H1 (cell line): ENCODE data around the gene BAD. TPM values are rescaled to one million over a fixed set of nuclear protein-coding genes. Genes with fewer than 3 reads are reported as not detected.
A peak's percentile ranks its signal among the peaks of the same experiment; 100 is the strongest.

Experiments used
- CTCF ChIA-PET: fragments of 300-600 bp; sonication (Branson Sonifier 250); formaldehyde crosslinking; loops from one replicate; lab custom pipeline; 2021; ENCODE audit not compliant: partially characterized antibody; lab: Charles Lee
- POLR2A ChIA-PET: fragments of 300-600 bp; sonication (Branson Sonifier 250); formaldehyde crosslinking; loops from one replicate; lab custom pipeline; 2021; ENCODE audit warnings: inconsistent platforms; ENCODE audit not compliant: partially characterized antibody; lab: Charles Lee
- DNase-seq, 2 experiments: peaks; one replicate each; pipeline versions ENCODE4 v3.0.0 to v3.0.0-alpha.2; 2010 to 2022; ENCODE audit warnings: low spot score in 2 of 2, low read depth in 1 of 2, mixed read lengths in 1 of 2
- FAIRE-seq: peaks from 2 replicates; lab custom pipeline; 2011; peaks lifted over from hg19 to GRCh38; lab: Jason Lieb, UNC
- H2AFZ ChIP-seq: 2 replicates; pipeline ENCODE4 v1.8.1; 2012; ENCODE audit warnings: low read length, inconsistent platforms
- H2AK5ac ChIP-seq: 2 replicates; pipeline ENCODE4 v1.6.1; 2013; ENCODE audit warnings: low read depth, low read length
- H2BK120ac ChIP-seq: replicated peaks from 2 replicates; pipeline ENCODE3; 2013; ENCODE audit warnings: low read depth, low read length, inconsistent platforms
- H2BK12ac ChIP-seq: 2 replicates; pipeline ENCODE4 v1.6.1; 2013; ENCODE audit warnings: low read depth, low read length
- H2BK15ac ChIP-seq: 2 replicates; pipeline ENCODE4 v1.6.1; 2013; ENCODE audit warnings: low read length
- H2BK20ac ChIP-seq: 2 replicates; pipeline ENCODE4 v1.6.1; 2013; ENCODE audit warnings: low read length
- H2BK5ac ChIP-seq: 2 replicates; pipeline ENCODE4 v1.6.1; 2013; ENCODE audit warnings: low read depth, low read length
- H3K14ac ChIP-seq: 2 replicates; pipeline ENCODE4 v1.6.1; 2013; ENCODE audit warnings: inconsistent platforms; ENCODE audit not compliant: insufficient read length
- H3K18ac ChIP-seq: 2 replicates; pipeline ENCODE4 v1.6.1; 2013; ENCODE audit warnings: low read length; ENCODE audit errors: extremely low read depth
- H3K23ac ChIP-seq: 2 replicates; pipeline ENCODE4 v1.6.1; 2013; ENCODE audit warnings: inconsistent platforms; ENCODE audit not compliant: insufficient read length
- H3K23me2 ChIP-seq: 2 replicates; pipeline ENCODE4 v1.6.1; 2013; ENCODE audit warnings: low read depth, low read length
- H3K27ac ChIP-seq: 2 replicates; pipeline ENCODE4 v1.6.1; 2011; ENCODE audit warnings: low read depth, low read length, inconsistent platforms
- H3K27me3 ChIP-seq, 4 experiments: replicated peaks in 1 of 4; 1 replicate in 1 of 4; 2 replicates in 3 of 4; pipeline versions ENCODE4 v1.6.1 to v1.8.1; 2011 to 2013; ENCODE audit warnings: low read length in 3 of 4, mild to moderate bottlenecking in 3 of 4, inconsistent platforms in 2 of 4, mixed read lengths in 2 of 4, moderate library complexity in 1 of 4; ENCODE audit not compliant: control insufficient read depth in 3 of 4, insufficient read depth in 3 of 4; ENCODE audit errors: extremely low read depth in 1 of 4
- H3K36me3 ChIP-seq, 4 experiments: 2 replicates each; pipeline versions ENCODE4 v1.6.1 to v1.8.1; 2011 to 2013; ENCODE audit warnings: mild to moderate bottlenecking in 4 of 4, low read length in 3 of 4, moderate library complexity in 2 of 4, control low read depth in 1 of 4, inconsistent platforms in 1 of 4; ENCODE audit not compliant: insufficient read depth in 4 of 4, control insufficient read depth in 2 of 4
- H3K4ac ChIP-seq: replicated peaks from 2 replicates; pipeline ENCODE3; 2013; ENCODE audit warnings: low read length, low read depth, mixed read lengths, inconsistent platforms; ENCODE audit not compliant: insufficient read length
- H3K4me1 ChIP-seq, 4 experiments: replicated peaks in 1 of 4; 1 replicate in 1 of 4; 2 replicates in 3 of 4; pipeline versions ENCODE4 v1.6.1 to v1.8.1; 2011 to 2013; ENCODE audit warnings: low read length in 3 of 4, inconsistent platforms in 2 of 4, mixed read lengths in 1 of 4; ENCODE audit not compliant: insufficient read depth in 4 of 4, control insufficient read depth in 3 of 4
- H3K4me2 ChIP-seq, 2 experiments: 2 replicates each; pipeline versions ENCODE4 v1.6.1 to v1.8.1; 2011 to 2013; ENCODE audit warnings: low read depth in 2 of 2, low read length in 2 of 2, control low read depth in 1 of 2, inconsistent platforms in 1 of 2, mild to moderate bottlenecking in 1 of 2; ENCODE audit not compliant: insufficient read depth in 1 of 2
- H3K4me3 ChIP-seq, 4 experiments: fragments of 200-600, 300-600 bp in 1 of 4; sonication (generic), shearing (Covaris generic), sonication (Bioruptor Twin) in 1 of 4; 2 replicates each; pipeline versions ENCODE4 v1.5.1 to v1.8.1; 2011 to 2016; ENCODE audit warnings: low read length in 4 of 4, low read depth in 3 of 4, control low read depth in 2 of 4, inconsistent platforms in 2 of 4, mild to moderate bottlenecking in 2 of 4, mixed read lengths in 1 of 4, moderate library complexity in 1 of 4; ENCODE audit not compliant: insufficient read depth in 2 of 4; ENCODE audit errors: extremely low read depth in 1 of 4
- H3K56ac ChIP-seq: replicated peaks from 2 replicates; pipeline ENCODE3; 2013; ENCODE audit warnings: low read depth, mild to moderate bottlenecking, mixed read lengths, low read length, inconsistent platforms; ENCODE audit not compliant: insufficient read length
- H3K79me1 ChIP-seq: 2 replicates; pipeline ENCODE4 v1.6.1; 2013; ENCODE audit warnings: low read depth, low read length, control low read depth
- H3K79me2 ChIP-seq, 2 experiments: 2 replicates each; pipeline versions ENCODE4 v1.6.1 to v1.8.1; 2012 to 2013; ENCODE audit warnings: low read length in 2 of 2, mild to moderate bottlenecking in 2 of 2, inconsistent platforms in 1 of 2; ENCODE audit not compliant: insufficient read depth in 2 of 2, control insufficient read depth in 1 of 2
- H3K9ac ChIP-seq, 4 experiments: replicated peaks in 1 of 4; 1 replicate in 1 of 4; 2 replicates in 3 of 4; pipeline versions ENCODE4 v1.6.1 to v1.8.1; 2011 to 2013; ENCODE audit warnings: low read depth in 3 of 4, low read length in 3 of 4, control low read depth in 2 of 4, mild to moderate bottlenecking in 2 of 4, moderate library complexity in 2 of 4, inconsistent platforms in 1 of 4; ENCODE audit errors: extremely low read depth in 1 of 4
- H3K9me3 ChIP-seq, 2 experiments: 2 replicates each; pipeline versions ENCODE4 v1.6.1 to v1.8.1; 2012 to 2013; ENCODE audit warnings: mild to moderate bottlenecking in 2 of 2, moderate library complexity in 2 of 2, control low read depth in 1 of 2, inconsistent platforms in 1 of 2, low read depth in 1 of 2, low read length in 1 of 2, mixed read lengths in 1 of 2; ENCODE audit not compliant: insufficient read depth in 2 of 2
- H4K20me1 ChIP-seq, 2 experiments: replicated peaks in 1 of 2; 2 replicates each; pipeline versions ENCODE3 to v1.8.1; 2011 to 2013; ENCODE audit warnings: inconsistent platforms in 2 of 2, low read length in 2 of 2, mild to moderate bottlenecking in 1 of 2; ENCODE audit not compliant: insufficient read depth in 2 of 2, control insufficient read depth in 1 of 2
- H4K5ac ChIP-seq: 2 replicates; pipeline ENCODE4 v1.6.1; 2013; ENCODE audit warnings: low read length, low read depth, mixed read lengths, inconsistent platforms; ENCODE audit not compliant: insufficient read length
- H4K8ac ChIP-seq: 2 replicates; pipeline ENCODE4 v1.8.0; 2013; ENCODE audit warnings: mild to moderate bottlenecking, moderate library complexity, low read length, inconsistent platforms; ENCODE audit not compliant: insufficient read depth; ENCODE audit errors: extremely low read depth
- H4K91ac ChIP-seq: replicated peaks from 2 replicates; pipeline ENCODE3; 2013; ENCODE audit warnings: low read length, mixed read lengths, inconsistent platforms; ENCODE audit not compliant: insufficient read length
- CBX5 ChIP-seq: fragments of 300-800, 300-1000 bp; sonication (generic); IDR thresholded peaks from 2 replicates; pipeline ENCODE4 v1.7.1; 2016; ENCODE audit warnings: antibody characterized with exemption, low read length, low read depth
- EGR1 ChIP-seq: IDR thresholded peaks from 2 replicates; pipeline ENCODE4 v1.6.1; 2011; ENCODE audit warnings: low read depth, low read length, borderline replicate concordance
- FOSL1 ChIP-seq: IDR thresholded peaks from 2 replicates; pipeline ENCODE4 v1.6.1; 2011; ENCODE audit warnings: mild to moderate bottlenecking, low read depth, low read length, moderate library complexity; ENCODE audit not compliant: insufficient read depth
- HDAC2 ChIP-seq, 2 experiments: fragments of 300-600 bp in 1 of 2; sonication (generic) in 1 of 2; IDR thresholded peaks; 2 replicates each; pipeline ENCODE4 v1.6.1; 2011 to 2012; ENCODE audit warnings: low read depth in 2 of 2, low read length in 2 of 2, mild to moderate bottlenecking in 2 of 2, moderate library complexity in 2 of 2, borderline replicate concordance in 1 of 2, inconsistent platforms in 1 of 2
- KDM5A ChIP-seq: fragments of 200-600 bp; IDR thresholded peaks from 2 replicates; pipeline ENCODE4 v1.7.1; 2012; ENCODE audit warnings: mild to moderate bottlenecking, low read length, inconsistent platforms, mixed read lengths
- MAX ChIP-seq: IDR thresholded peaks from 2 replicates; pipeline ENCODE4 v1.6.1; 2012; ENCODE audit warnings: inconsistent platforms
- POLR2A ChIP-seq, 2 experiments: IDR thresholded peaks; 1 replicate in 1 of 2; 2 replicates in 1 of 2; pipeline ENCODE4 v1.6.1; 2011; ENCODE audit warnings: low read depth in 2 of 2, low read length in 2 of 2, mild to moderate bottlenecking in 2 of 2; ENCODE audit errors: control extremely low read depth in 1 of 2
- RFX5 ChIP-seq: IDR thresholded peaks from 2 replicates; pipeline ENCODE4 v1.6.1; 2011; ENCODE audit warnings: low read depth, low read length, improper control_type of control experiment, borderline replicate concordance
- RXRA ChIP-seq: IDR thresholded peaks from 2 replicates; pipeline ENCODE4 v1.6.1; 2011; ENCODE audit warnings: low read depth, mild to moderate bottlenecking, low read length, moderate library complexity; ENCODE audit not compliant: insufficient read depth
- SP1 ChIP-seq: IDR thresholded peaks from 2 replicates; pipeline ENCODE4 v1.6.1; 2011; ENCODE audit warnings: low read depth, low read length
- SP4 ChIP-seq: IDR thresholded peaks from 2 replicates; pipeline ENCODE4 v1.6.1; 2012; ENCODE audit warnings: low read length, inconsistent platforms
- SUZ12 ChIP-seq: fragments of 200-600 bp; sonication (generic); IDR thresholded peaks from 2 replicates; pipeline ENCODE4 v1.6.1; 2012; ENCODE audit warnings: mild to moderate bottlenecking, inconsistent platforms, low read length, moderate library complexity, mixed read lengths
- TAF1 ChIP-seq: IDR thresholded peaks from 2 replicates; pipeline ENCODE4 v1.6.1; 2011; ENCODE audit warnings: mild to moderate bottlenecking, low read depth, low read length
- YY1 ChIP-seq: IDR thresholded peaks from 2 replicates; pipeline ENCODE4 v1.6.1; 2011; ENCODE audit warnings: low read depth, mild to moderate bottlenecking, low read length
- WGBS, 2 experiments: shearing (Covaris generic) in 1 of 2; methylation state at CpG; one replicate each; pipeline versions ENCODE4 v1.1.6 to v1.1.7; 2013 to 2015; ENCODE audit warnings: low lambda C conversion rate in 2 of 2, mixed read lengths in 2 of 2, inconsistent platforms in 1 of 2, low coverage in 1 of 2, missing lambda C conversion rate in 1 of 2; ENCODE audit not compliant: insufficient replicate concordance in 2 of 2, insufficient coverage in 1 of 2, insufficient read length in 1 of 2; ENCODE audit errors: extremely low coverage in 1 of 2, missing lambda C conversion rate in 1 of 2; 5-methylcytosine and 5-hydroxymethylcytosine counted together
- polyA plus RNA-seq, 7 experiments: library from polyadenylated mRNA; depleted of rRNA in 3 of 7; stranded (reverse) in 5 of 7; unstranded in 2 of 7; fragments of >200 nt in 5 of 7; fragments of 200-250 nt in 2 of 7; gene quantifications; 1 replicate in 5 of 7; 2 replicates in 1 of 7; 4 replicates in 1 of 7; pipeline versions ENCODE4 v1.2.1 to v1.2.3, GENCODE V29; 2011 to 2013; ENCODE audit warnings: missing spikeins in 2 of 7, mixed read lengths in 2 of 7
- total RNA-seq: library from RNA; stranded (reverse); fragmentation: NEBNext Ultra II Directional; extraction: Animal tissue kit (Norgen Biotek cat#: 25700); gene quantifications from 2 replicates; pipeline ENCODE4 v1.2.1, GENCODE V29; 2021

Gene BAD
- total and polyA plus RNA-seq, 2 of the 8 experiments (the other 6 are each of a cell fraction or from before 2014, with no cell fraction given): 23.1 to 33.7 TPM

GRCh38 chr11:64231546-64231945, 52.9 kb downstream of the BAD start:
- Histone ChIP-seq H3K18ac (no peak overlapping the region), H4K20me1 (peaks cover 0 to 6% of the 10 kb centered on the region in 2 experiments), H3K36me3 (no peaks in the 10 kb centered on the region), H3K4me1 (peaks cover 0 to 29% (median 12%) of the 10 kb centered on the region in 4 experiments; a peak in 6 of 7 replicates), H3K27me3 (peaks cover 0 to 12% (median 6%) of the 10 kb centered on the region in 4 experiments; a peak in 4 of 7 replicates), H2AFZ (no peak overlapping the region), H2BK15ac (no peak overlapping the region), H4K8ac (no peak overlapping the region; the same call in 1 of the 2 replicates), H3K79me2 (no peaks in the 10 kb centered on the region), H4K5ac (no peak overlapping the region), H4K91ac (no peak overlapping the region), H3K27ac (no peak overlapping the region), H2BK5ac (no peak overlapping the region), H2AK5ac (no peak overlapping the region), H3K23me2 (peaks cover 15% of the 10 kb centered on the region), H2BK12ac (no peak overlapping the region), H3K4me2 (peak overlapping the region in 1 of 2 experiments; percentile 97; a peak in 1 of 4 replicates), H2BK20ac (no peak overlapping the region), H3K14ac (no peak overlapping the region), H3K9me3 (no peaks in the 10 kb centered on the region), H3K9ac (no peak overlapping the region), H3K56ac (no peak overlapping the region), H2BK120ac (no peak overlapping the region), H3K79me1 (no peaks in the 10 kb centered on the region; the same call in 1 of the 2 replicates), H3K4me3 (0 out of 8 replicates have a peak overlapping the region, but pooled peaks of 1 of the 4 experiments have one; percentile 80), H3K23ac (no peak overlapping the region), H3K4ac (no peak overlapping the region)
- FAIRE-seq (no peak), DNase-seq (no peak)
- POLR2A ChIA-PET: interaction anchor here (1.0 to 11.9 kb wide), 10 partner anchors 15 to 1375 kb away, joined by 3 to 190 read pairs (median 4); partner anchors contain the start of genes FERMT3, FKBP2, PLCB3 and PPP1R14B
- CTCF ChIA-PET: interaction anchor here (0.7 to 8.6 kb wide), 7 partner anchors 12 to 124 kb away, joined by 3 to 51 read pairs (median 4); partner anchors contain the start of genes BAD, FERMT3, PLCB3 and PPP1R14B
- whole genome bisulfite sequencing, 2 experiments: 89% methylated on average over 7 of the region's 7 CpGs; no CpG with 5 or more reads in 1 of the 2 experiments
- TF ChIP-seq RFX5 (no peak), SUZ12 (no peak), CBX5 (no peak), MAX (no peak), SP4 (no peak), RXRA (no peak), EGR1 (no peak), HDAC2 (IDR thresholded peaks at IDR 0.05; ENCODE audit: borderline replicate concordance in 1 of 2, low read depth in 2 of 2, low read length in 2 of 2) (no peak), POLR2A (IDR thresholded peaks at IDR 0.05; ENCODE audit: control extremely low read depth in 1 of 2, low read depth in 2 of 2, low read length in 2 of 2) (no peak), YY1 (no peak), FOSL1 (no peak), TAF1 (no peak), KDM5A (no peak), SP1 (no peak)
